H1 (cell line): Measurements from ENCODE around the gene ANKRD29. TPM values are rescaled to one million over a fixed set of nuclear protein-coding genes. Genes with fewer than 3 reads are reported as not detected.

Experiments used
- CTCF ChIA-PET: fragments of 300-600 bp; sonication (Branson Sonifier 250); formaldehyde crosslinking; loops from one replicate; lab custom pipeline; 2021; ENCODE audit not compliant: partially characterized antibody; lab: Charles Lee
- POLR2A ChIA-PET: fragments of 300-600 bp; sonication (Branson Sonifier 250); formaldehyde crosslinking; loops from one replicate; lab custom pipeline; 2021; ENCODE audit warnings: inconsistent platforms; ENCODE audit not compliant: partially characterized antibody; lab: Charles Lee
- DNase-seq, 2 experiments: peaks; one replicate each; pipeline versions ENCODE4 v3.0.0 to v3.0.0-alpha.2; 2010 to 2022; ENCODE audit warnings: low spot score in 2 of 2, low read depth in 1 of 2, mixed read lengths in 1 of 2
- FAIRE-seq: peaks from 2 replicates; lab custom pipeline; 2011; peaks lifted over from hg19 to GRCh38; lab: Jason Lieb, UNC
- H2AFZ ChIP-seq: 2 replicates; pipeline ENCODE4 v1.8.1; 2012; ENCODE audit warnings: low read length, inconsistent platforms
- H2AK5ac ChIP-seq: 2 replicates; pipeline ENCODE4 v1.6.1; 2013; ENCODE audit warnings: low read depth, low read length
- H2BK120ac ChIP-seq: replicated peaks from 2 replicates; pipeline ENCODE3; 2013; ENCODE audit warnings: low read depth, low read length, inconsistent platforms
- H2BK12ac ChIP-seq: 2 replicates; pipeline ENCODE4 v1.6.1; 2013; ENCODE audit warnings: low read depth, low read length
- H2BK15ac ChIP-seq: 2 replicates; pipeline ENCODE4 v1.6.1; 2013; ENCODE audit warnings: low read length
- H2BK20ac ChIP-seq: 2 replicates; pipeline ENCODE4 v1.6.1; 2013; ENCODE audit warnings: low read length
- H2BK5ac ChIP-seq: 2 replicates; pipeline ENCODE4 v1.6.1; 2013; ENCODE audit warnings: low read depth, low read length
- H3K14ac ChIP-seq: 2 replicates; pipeline ENCODE4 v1.6.1; 2013; ENCODE audit warnings: inconsistent platforms; ENCODE audit not compliant: insufficient read length
- H3K18ac ChIP-seq: 2 replicates; pipeline ENCODE4 v1.6.1; 2013; ENCODE audit warnings: low read length; ENCODE audit errors: extremely low read depth
- H3K23ac ChIP-seq: 2 replicates; pipeline ENCODE4 v1.6.1; 2013; ENCODE audit warnings: inconsistent platforms; ENCODE audit not compliant: insufficient read length
- H3K23me2 ChIP-seq: 2 replicates; pipeline ENCODE4 v1.6.1; 2013; ENCODE audit warnings: low read depth, low read length
- H3K27ac ChIP-seq: 2 replicates; pipeline ENCODE4 v1.6.1; 2011; ENCODE audit warnings: low read depth, low read length, inconsistent platforms
- H3K27me3 ChIP-seq, 4 experiments: replicated peaks in 1 of 4; 1 replicate in 1 of 4; 2 replicates in 3 of 4; pipeline versions ENCODE4 v1.6.1 to v1.8.1; 2011 to 2013; ENCODE audit warnings: low read length in 3 of 4, mild to moderate bottlenecking in 3 of 4, inconsistent platforms in 2 of 4, mixed read lengths in 2 of 4, moderate library complexity in 1 of 4; ENCODE audit not compliant: control insufficient read depth in 3 of 4, insufficient read depth in 3 of 4; ENCODE audit errors: extremely low read depth in 1 of 4
- H3K36me3 ChIP-seq, 4 experiments: 2 replicates each; pipeline versions ENCODE4 v1.6.1 to v1.8.1; 2011 to 2013; ENCODE audit warnings: mild to moderate bottlenecking in 4 of 4, low read length in 3 of 4, moderate library complexity in 2 of 4, control low read depth in 1 of 4, inconsistent platforms in 1 of 4; ENCODE audit not compliant: insufficient read depth in 4 of 4, control insufficient read depth in 2 of 4
- H3K4ac ChIP-seq: replicated peaks from 2 replicates; pipeline ENCODE3; 2013; ENCODE audit warnings: low read length, low read depth, mixed read lengths, inconsistent platforms; ENCODE audit not compliant: insufficient read length
- H3K4me1 ChIP-seq, 4 experiments: replicated peaks in 1 of 4; 1 replicate in 1 of 4; 2 replicates in 3 of 4; pipeline versions ENCODE4 v1.6.1 to v1.8.1; 2011 to 2013; ENCODE audit warnings: low read length in 3 of 4, inconsistent platforms in 2 of 4, mixed read lengths in 1 of 4; ENCODE audit not compliant: insufficient read depth in 4 of 4, control insufficient read depth in 3 of 4
- H3K4me2 ChIP-seq, 2 experiments: 2 replicates each; pipeline versions ENCODE4 v1.6.1 to v1.8.1; 2011 to 2013; ENCODE audit warnings: low read depth in 2 of 2, low read length in 2 of 2, control low read depth in 1 of 2, inconsistent platforms in 1 of 2, mild to moderate bottlenecking in 1 of 2; ENCODE audit not compliant: insufficient read depth in 1 of 2
- H3K4me3 ChIP-seq, 4 experiments: fragments of 200-600, 300-600 bp in 1 of 4; sonication (generic), shearing (Covaris generic), sonication (Bioruptor Twin) in 1 of 4; 2 replicates each; pipeline versions ENCODE4 v1.5.1 to v1.8.1; 2011 to 2016; ENCODE audit warnings: low read length in 4 of 4, low read depth in 3 of 4, control low read depth in 2 of 4, inconsistent platforms in 2 of 4, mild to moderate bottlenecking in 2 of 4, mixed read lengths in 1 of 4, moderate library complexity in 1 of 4; ENCODE audit not compliant: insufficient read depth in 2 of 4; ENCODE audit errors: extremely low read depth in 1 of 4
- H3K56ac ChIP-seq: replicated peaks from 2 replicates; pipeline ENCODE3; 2013; ENCODE audit warnings: low read depth, mild to moderate bottlenecking, mixed read lengths, low read length, inconsistent platforms; ENCODE audit not compliant: insufficient read length
- H3K79me1 ChIP-seq: 2 replicates; pipeline ENCODE4 v1.6.1; 2013; ENCODE audit warnings: low read depth, low read length, control low read depth
- H3K79me2 ChIP-seq, 2 experiments: 2 replicates each; pipeline versions ENCODE4 v1.6.1 to v1.8.1; 2012 to 2013; ENCODE audit warnings: low read length in 2 of 2, mild to moderate bottlenecking in 2 of 2, inconsistent platforms in 1 of 2; ENCODE audit not compliant: insufficient read depth in 2 of 2, control insufficient read depth in 1 of 2
- H3K9ac ChIP-seq, 4 experiments: replicated peaks in 1 of 4; 1 replicate in 1 of 4; 2 replicates in 3 of 4; pipeline versions ENCODE4 v1.6.1 to v1.8.1; 2011 to 2013; ENCODE audit warnings: low read depth in 3 of 4, low read length in 3 of 4, control low read depth in 2 of 4, mild to moderate bottlenecking in 2 of 4, moderate library complexity in 2 of 4, inconsistent platforms in 1 of 4; ENCODE audit errors: extremely low read depth in 1 of 4
- H3K9me3 ChIP-seq, 2 experiments: 2 replicates each; pipeline versions ENCODE4 v1.6.1 to v1.8.1; 2012 to 2013; ENCODE audit warnings: mild to moderate bottlenecking in 2 of 2, moderate library complexity in 2 of 2, control low read depth in 1 of 2, inconsistent platforms in 1 of 2, low read depth in 1 of 2, low read length in 1 of 2, mixed read lengths in 1 of 2; ENCODE audit not compliant: insufficient read depth in 2 of 2
- H4K20me1 ChIP-seq, 2 experiments: replicated peaks in 1 of 2; 2 replicates each; pipeline versions ENCODE3 to v1.8.1; 2011 to 2013; ENCODE audit warnings: inconsistent platforms in 2 of 2, low read length in 2 of 2, mild to moderate bottlenecking in 1 of 2; ENCODE audit not compliant: insufficient read depth in 2 of 2, control insufficient read depth in 1 of 2
- H4K5ac ChIP-seq: 2 replicates; pipeline ENCODE4 v1.6.1; 2013; ENCODE audit warnings: low read length, low read depth, mixed read lengths, inconsistent platforms; ENCODE audit not compliant: insufficient read length
- H4K8ac ChIP-seq: 2 replicates; pipeline ENCODE4 v1.8.0; 2013; ENCODE audit warnings: mild to moderate bottlenecking, moderate library complexity, low read length, inconsistent platforms; ENCODE audit not compliant: insufficient read depth; ENCODE audit errors: extremely low read depth
- H4K91ac ChIP-seq: replicated peaks from 2 replicates; pipeline ENCODE3; 2013; ENCODE audit warnings: low read length, mixed read lengths, inconsistent platforms; ENCODE audit not compliant: insufficient read length
- HDAC2 ChIP-seq, 2 experiments: fragments of 300-600 bp in 1 of 2; sonication (generic) in 1 of 2; IDR thresholded peaks; 2 replicates each; pipeline ENCODE4 v1.6.1; 2011 to 2012; ENCODE audit warnings: low read depth in 2 of 2, low read length in 2 of 2, mild to moderate bottlenecking in 2 of 2, moderate library complexity in 2 of 2, borderline replicate concordance in 1 of 2, inconsistent platforms in 1 of 2
- KDM5A ChIP-seq: fragments of 200-600 bp; IDR thresholded peaks from 2 replicates; pipeline ENCODE4 v1.7.1; 2012; ENCODE audit warnings: mild to moderate bottlenecking, low read length, inconsistent platforms, mixed read lengths
- POLR2A ChIP-seq, 2 experiments: IDR thresholded peaks; 1 replicate in 1 of 2; 2 replicates in 1 of 2; pipeline ENCODE4 v1.6.1; 2011; ENCODE audit warnings: low read depth in 2 of 2, low read length in 2 of 2, mild to moderate bottlenecking in 2 of 2; ENCODE audit errors: control extremely low read depth in 1 of 2
- SP4 ChIP-seq: IDR thresholded peaks from 2 replicates; pipeline ENCODE4 v1.6.1; 2012; ENCODE audit warnings: low read length, inconsistent platforms
- TCF12 ChIP-seq: IDR thresholded peaks from 2 replicates; pipeline ENCODE4 v1.6.1; 2011; ENCODE audit warnings: low read depth, mild to moderate bottlenecking, low read length
- WGBS, 2 experiments: shearing (Covaris generic) in 1 of 2; methylation state at CpG; one replicate each; pipeline versions ENCODE4 v1.1.6 to v1.1.7; 2013 to 2015; ENCODE audit warnings: low lambda C conversion rate in 2 of 2, mixed read lengths in 2 of 2, inconsistent platforms in 1 of 2, low coverage in 1 of 2, missing lambda C conversion rate in 1 of 2; ENCODE audit not compliant: insufficient replicate concordance in 2 of 2, insufficient coverage in 1 of 2, insufficient read length in 1 of 2; ENCODE audit errors: extremely low coverage in 1 of 2, missing lambda C conversion rate in 1 of 2; 5-methylcytosine and 5-hydroxymethylcytosine counted together
- polyA plus RNA-seq, 7 experiments: library from polyadenylated mRNA; depleted of rRNA in 3 of 7; stranded (reverse) in 5 of 7; unstranded in 2 of 7; fragments of >200 nt in 5 of 7; fragments of 200-250 nt in 2 of 7; gene quantifications; 1 replicate in 5 of 7; 2 replicates in 1 of 7; 4 replicates in 1 of 7; pipeline versions ENCODE4 v1.2.1 to v1.2.3, GENCODE V29; 2011 to 2013; ENCODE audit warnings: missing spikeins in 2 of 7, mixed read lengths in 2 of 7
- total RNA-seq: library from RNA; stranded (reverse); fragmentation: NEBNext Ultra II Directional; extraction: Animal tissue kit (Norgen Biotek cat#: 25700); gene quantifications from 2 replicates; pipeline ENCODE4 v1.2.1, GENCODE V29; 2021

Gene ANKRD29
- total and polyA plus RNA-seq, 2 of the 8 experiments (the other 6 are each of a cell fraction or from before 2014, with no cell fraction given) = 3.0 to 7.3 TPM

GRCh38 chr18:23572012-23572411 lies 90.7 kb downstream of the ANKRD29 start:
- 87% methylated on average over 2 of the region's 2 CpGs; no CpG with 5 or more reads in 1 of the 2 experiments for WGBS, 2 experiments
- Histone ChIP-seq H3K14ac (no peak overlapping the region), H3K27me3 (no peaks in the 10 kb centered on the region), H3K4me2 (no peak overlapping the region), H2BK20ac (no peak overlapping the region), H2BK12ac (no peak overlapping the region), H3K79me2 (peaks cover 0 to 4% of the 10 kb centered on the region in 2 experiments; a peak in 1 of 4 replicates), H2BK120ac (no peak overlapping the region), H4K5ac (no peak overlapping the region), H3K23ac (no peak overlapping the region), H2AK5ac (no peak overlapping the region), H3K9me3 (no peaks in the 10 kb centered on the region), H3K36me3 (peaks cover 5 to 43% (median 14%) of the 10 kb centered on the region in 4 experiments; a peak in 7 of 8 replicates), H3K23me2 (no peaks in the 10 kb centered on the region), H3K18ac (no peak overlapping the region), H4K8ac (no peak overlapping the region), H3K79me1 (peaks cover 4% of the 10 kb centered on the region), H2AFZ (no peak overlapping the region), H3K9ac (no peak overlapping the region), H4K20me1 (peaks cover 0 to 2% of the 10 kb centered on the region in 2 experiments), H2BK5ac (no peak overlapping the region), H3K4me1 (peaks cover 0 to 4% (median 1%) of the 10 kb centered on the region in 4 experiments; a peak in 2 of 7 replicates), H3K4me3 (no peak overlapping the region), H3K27ac (no peak overlapping the region), H3K4ac (no peak overlapping the region), H2BK15ac (no peak overlapping the region), H4K91ac (no peak overlapping the region), H3K56ac (no peak overlapping the region)
- DNase-seq (no peak), FAIRE-seq (no peak)
- POLR2A ChIA-PET = no interaction called here
- CTCF ChIA-PET = interaction anchor here (0.9 kb wide), 1 partner anchor 55 kb away, joined by 3 read pairs; no protein-coding TSS in a partner anchor
- no peak for TF ChIP-seq HDAC2 (IDR thresholded peaks at IDR 0.05; ENCODE audit: borderline replicate concordance in 1 of 2, low read depth in 2 of 2, low read length in 2 of 2)
- no peak for TF ChIP-seq TCF12
- no peak for TF ChIP-seq KDM5A
- no peak for TF ChIP-seq POLR2A (IDR thresholded peaks at IDR 0.05; ENCODE audit: control extremely low read depth in 1 of 2, low read depth in 2 of 2, low read length in 2 of 2)
- TF ChIP-seq SP4 = no peak
